HG02938 (cell line): ENCODE measurements around the gene FOXP4.
A peak's percentile ranks its signal among the peaks of the same experiment; 100 is the strongest.

ENCODE experiments used
- ATAC-seq: cut with Tn5 transposase; IDR thresholded peaks from one replicate; pipeline ENCODE4 v1.9.1; 2021; ENCODE audit warnings: mild to moderate bottlenecking, moderate library complexity; ENCODE audit not compliant: unreplicated experiment

Gene FOXP4

GRCh38 chr6:41546866-41547798, 951 bp downstream of the FOXP4 start:
- ATAC-seq, result peak; percentile 8

DNA sequence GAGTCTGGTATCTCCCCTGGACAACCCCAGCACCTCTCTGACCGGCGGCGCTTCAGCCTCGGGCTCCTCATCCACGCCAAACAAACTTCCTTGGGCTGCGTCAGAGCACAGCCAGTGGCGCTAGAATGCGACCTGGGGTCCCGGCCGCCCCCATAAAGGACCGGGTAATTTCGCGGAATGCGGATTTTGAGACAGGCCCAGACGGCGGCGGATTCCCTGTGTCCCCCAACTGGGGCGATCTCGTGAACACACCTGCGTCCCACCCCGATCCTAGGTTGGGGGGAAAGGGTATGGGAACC, 1.6 kb downstream of the FOXP4 start:
- ATAC-seq, result no peak

- no peak for ATAC-seq
Measured at GRCh38 chr6:41548098-41548840, 2.1 kb downstream of the FOXP4 start.

GRCh38 chr6:41548841-41549642, 2.9 kb downstream of the FOXP4 start:
- no peak for ATAC-seq

- ATAC-seq, result no peak
Measured at GRCh38 chr6:41549673-41550072, 3.5 kb downstream of the FOXP4 start.

DNA sequence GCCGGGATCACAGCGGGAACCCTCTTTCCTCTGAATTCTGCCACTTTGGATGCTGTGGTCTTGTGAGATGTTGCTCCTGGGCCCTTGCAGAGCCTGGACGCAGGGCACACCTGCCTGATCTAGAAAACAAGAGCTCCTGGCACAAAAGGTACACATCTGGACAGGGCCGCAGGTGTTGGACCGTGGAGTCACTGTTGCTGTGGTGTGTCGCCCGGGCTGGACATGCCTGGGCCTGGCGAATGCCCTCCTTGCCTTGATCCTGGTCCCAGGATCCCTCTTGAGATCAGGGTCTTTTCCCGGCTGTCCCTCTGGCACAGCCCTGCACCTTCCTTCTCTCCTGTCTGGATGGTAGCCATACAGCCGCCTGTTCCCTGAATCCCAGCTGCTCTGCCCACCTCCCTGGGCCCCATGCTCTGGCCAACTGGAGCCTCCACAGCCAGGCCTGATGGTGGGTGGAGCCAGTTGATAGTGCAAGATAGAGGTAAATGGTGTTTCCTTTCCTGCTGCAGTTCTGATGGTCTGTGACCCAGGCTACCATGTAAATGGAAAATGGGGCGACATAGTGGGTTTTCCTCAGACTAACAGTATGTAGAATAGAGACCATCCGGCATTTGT, 5.0 kb downstream of the FOXP4 start:
- no peak for ATAC-seq

DNA sequence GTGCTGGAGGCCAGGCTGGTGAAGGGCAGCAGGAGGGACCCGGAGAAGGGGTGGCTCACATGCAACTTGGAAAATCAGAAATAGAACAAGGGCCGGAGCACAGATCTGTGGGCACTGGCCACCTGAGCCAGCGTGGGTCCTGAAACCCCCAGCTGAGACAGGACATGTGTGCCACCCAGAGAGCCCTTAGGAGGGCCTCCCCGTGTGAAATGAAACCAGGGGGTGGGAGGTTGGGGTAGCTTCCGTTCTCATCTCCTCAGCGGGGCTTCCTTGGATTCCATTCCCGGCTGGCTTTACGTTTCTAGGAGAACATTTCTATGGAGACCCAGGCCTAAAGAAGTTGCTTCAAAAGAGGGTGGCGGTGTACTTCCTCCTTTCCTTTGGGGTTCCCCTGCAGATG, 5.7 kb downstream of the FOXP4 start:
- no peak for ATAC-seq

- no peak for ATAC-seq
Measured at GRCh38 chr6:41552723-41553122, 6.5 kb downstream of the FOXP4 start.

DNA sequence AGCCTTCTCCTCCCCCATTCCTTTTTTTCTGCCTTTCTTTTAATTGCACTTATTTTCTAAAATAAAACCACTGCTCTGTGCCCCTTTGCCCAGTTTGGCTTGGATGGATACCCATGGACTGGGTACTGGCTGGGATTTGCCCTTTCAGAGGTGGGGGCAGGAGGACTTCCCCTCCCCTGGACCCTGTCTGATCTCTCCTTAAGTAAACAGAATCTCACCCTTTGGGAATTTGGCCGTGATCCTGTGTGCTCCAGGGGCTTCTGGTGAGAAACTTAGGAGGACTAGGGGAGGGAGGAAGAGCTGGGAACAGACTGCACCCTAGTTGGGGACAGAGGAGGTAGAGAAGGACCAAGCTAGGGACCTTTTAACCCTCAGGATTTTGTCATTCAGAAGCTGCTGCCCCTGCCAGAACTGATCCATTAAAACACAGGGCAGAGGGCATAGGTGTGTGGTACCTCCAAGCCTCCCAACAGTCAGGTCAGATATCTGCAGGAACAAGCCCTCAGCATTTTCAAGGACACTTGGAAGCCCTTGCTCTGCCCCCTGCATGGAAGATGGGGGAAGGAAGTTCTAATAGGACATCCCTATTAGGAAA, 7.3 kb downstream of the FOXP4 start:
- no peak for ATAC-seq

GRCh38 chr6:41555326-41556300, 9.4 kb downstream of the FOXP4 start:
- no peak for ATAC-seq

DNA sequence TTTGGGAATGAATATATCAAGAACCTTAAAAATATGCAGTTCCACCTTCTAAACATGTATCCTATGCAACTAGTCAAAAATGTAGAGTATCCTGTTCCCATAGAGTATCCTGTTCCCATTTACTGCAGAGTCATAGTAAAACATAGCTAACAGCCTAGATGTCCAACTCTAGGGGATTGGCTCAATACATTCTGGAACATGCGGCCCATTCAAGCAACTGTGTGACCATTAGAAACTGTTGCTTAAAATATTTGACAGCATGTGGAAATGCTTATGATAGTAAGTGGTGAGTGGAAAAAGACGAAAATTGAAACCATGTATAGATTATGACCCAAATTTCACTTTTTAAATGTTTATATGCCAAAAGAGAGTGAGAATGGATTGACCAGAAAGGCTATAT, 11.2 kb downstream of the FOXP4 start:
- no peak for ATAC-seq

DNA sequence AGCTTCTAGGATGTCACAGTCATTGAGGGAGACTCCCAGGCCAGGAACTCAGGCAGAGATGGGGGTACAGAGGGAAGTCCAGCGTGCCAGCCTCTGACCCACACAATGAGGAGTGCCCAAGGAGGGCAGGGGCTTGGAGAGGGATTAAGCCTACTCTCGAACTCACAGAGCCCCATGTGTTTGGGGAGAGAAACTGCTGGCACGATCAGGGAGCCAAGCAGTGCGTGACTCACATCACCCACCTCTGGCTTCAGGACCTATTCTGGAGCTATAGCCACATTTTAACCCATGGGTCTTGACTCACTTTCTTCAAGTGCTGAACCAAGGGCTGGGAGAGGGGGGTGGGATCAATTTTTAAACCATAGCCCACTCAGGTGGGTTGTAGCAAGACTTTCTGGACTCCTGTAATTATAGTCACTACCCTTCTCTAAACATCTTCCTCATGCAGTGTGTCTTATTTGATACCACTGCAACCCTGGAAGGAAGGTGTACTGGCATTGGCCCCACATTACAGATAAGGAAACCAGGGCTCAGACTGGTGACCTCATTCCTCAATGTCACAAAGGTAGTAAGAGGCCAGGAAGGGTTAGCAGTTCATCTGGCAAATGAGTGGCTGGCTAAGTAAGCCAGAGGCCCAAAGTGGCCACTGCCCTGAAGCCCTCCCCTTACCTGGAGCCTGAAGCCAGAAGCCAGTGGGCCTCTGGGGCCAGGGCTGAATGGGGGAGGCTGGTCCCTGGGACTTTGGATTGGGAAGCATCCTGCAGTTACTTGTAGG, 12.0 kb downstream of the FOXP4 start:
- no peak for ATAC-seq

- ATAC-seq, result no peak
Measured at GRCh38 chr6:41559655-41560427, 13.7 kb downstream of the FOXP4 start.

- no peak for ATAC-seq
Measured at GRCh38 chr6:41560431-41561192, 14.4 kb downstream of the FOXP4 start.

GRCh38 chr6:41561416-41561815, 15.2 kb downstream of the FOXP4 start:
- no peak for ATAC-seq

- ATAC-seq, result no peak
Measured at GRCh38 chr6:41561931-41562911, 16.0 kb downstream of the FOXP4 start.
